HepG2 (cell line): ENCODE measurements around the gene ACAD8. TPM values are rescaled to one million over a fixed set of nuclear protein-coding genes. Genes with fewer than 3 reads are reported as not detected.

Source experiments
- ELF1 ChIP-seq: sonication (generic); formaldehyde crosslinking; IDR thresholded peaks from 2 replicates; pipeline ENCODE4 v1.4.0; 2020; ENCODE audit warnings: missing genetic modification reagents
- HIVEP1 ChIP-seq: sonication (generic); formaldehyde crosslinking; IDR thresholded peaks from 2 replicates; pipeline ENCODE4 v1.4.0; 2020; ENCODE audit warnings: mild to moderate bottlenecking, missing genetic modification reagents
- KAT8 ChIP-seq: IDR thresholded peaks from 2 replicates; pipeline ENCODE4 v1.6.1; 2016; ENCODE audit warnings: missing genetic modification reagents, missing compliant biosample characterization
- MBNL3 ChIP-seq: fragments of 250-450 bp; sonication (Bioruptor Pico); conservative IDR thresholded peaks from 2 replicates; pipeline ENCODE4 v1.8.0; 2022; ENCODE audit warnings: mild to moderate bottlenecking, inconsistent platforms
- NR3C1 ChIP-seq: sonication (generic); formaldehyde crosslinking; IDR thresholded peaks from 2 replicates; pipeline ENCODE4 v1.4.0; 2020; ENCODE audit warnings: missing genetic modification reagents
- RNF2 ChIP-seq: fragments of 450-650 bp; conservative IDR thresholded peaks from 2 replicates; pipeline ENCODE4 v1.6.1; 2016; ENCODE audit warnings: low read depth
- SNAI1 ChIP-seq: sonication (generic); formaldehyde crosslinking; IDR thresholded peaks from 2 replicates; pipeline ENCODE4 v1.5.0; 2020; ENCODE audit warnings: mild to moderate bottlenecking, missing genetic modification reagents, borderline replicate concordance
- ZNF431 ChIP-seq: sonication (generic); formaldehyde crosslinking; IDR thresholded peaks from 2 replicates; pipeline ENCODE4 v1.9.0; 2022; ENCODE audit warnings: missing genetic modification reagents, low read depth, mild to moderate bottlenecking, borderline replicate concordance
- ZNF564 ChIP-seq: sonication (generic); formaldehyde crosslinking; IDR thresholded peaks from 2 replicates; pipeline ENCODE4 v1.8.1; 2023; ENCODE audit warnings: mild to moderate bottlenecking, missing genetic modification reagents
- polyA plus RNA-seq, 8 experiments: library from polyadenylated mRNA; depleted of rRNA in 3 of 8; stranded (reverse) in 7 of 8; unstranded in 1 of 8; fragments of >200 nt; fragmentation: Illumina TruSeq in 4 of 8; extraction: Trizol in 4 of 8; gene quantifications; 2 replicates each; pipeline versions ENCODE4 v1.2.1 to v1.2.3, GENCODE V29; 2011 to 2016; ENCODE audit warnings: low read depth in 4 of 8, missing spikeins in 1 of 8, mixed read lengths in 1 of 8; ENCODE audit not compliant: insufficient read depth in 1 of 8
- total RNA-seq, 5 experiments: library from RNA; depleted of rRNA; stranded (reverse); fragments of >200 nt; fragmentation: Illumina TruSeq; extraction: Trizol; gene quantifications; 2 replicates each; pipeline ENCODE4 v1.2.3, GENCODE V29; 2016; ENCODE audit warnings: low read depth in 1 of 5
- TF ChIP-seq, protein P1 (sequence below): sonication (generic); formaldehyde crosslinking; IDR thresholded peaks from 2 replicates; pipeline ENCODE4 v1.4.0; 2020; ENCODE audit warnings: missing genetic modification reagents
- TF ChIP-seq, protein P2 (sequence below): sonication (generic); formaldehyde crosslinking; IDR thresholded peaks from 2 replicates; pipeline ENCODE4 v1.4.0; 2020; ENCODE audit warnings: low read depth, mild to moderate bottlenecking, missing genetic modification reagents
- TF ChIP-seq, protein P3 (sequence below): sonication (generic); formaldehyde crosslinking; IDR thresholded peaks from 2 replicates; pipeline ENCODE4 v1.5.1; 2020; ENCODE audit warnings: missing genetic modification reagents, mild to moderate bottlenecking, borderline replicate concordance
- TF ChIP-seq, protein P4 (sequence below): IDR thresholded peaks from 2 replicates; pipeline ENCODE4 v1.6.1; 2016; ENCODE audit warnings: low read depth, borderline replicate concordance
- TF ChIP-seq, protein P5 (sequence below): sonication (generic); formaldehyde crosslinking; IDR thresholded peaks from 2 replicates; pipeline ENCODE4; 2020; ENCODE audit warnings: missing genetic modification reagents, mild to moderate bottlenecking, borderline replicate concordance

Gene ACAD8
- total and polyA plus RNA-seq, 2 of the 13 experiments (the other 11 are each of a cell fraction or from before 2014, with no cell fraction given): 13.5 to 20.3 TPM

DNA sequence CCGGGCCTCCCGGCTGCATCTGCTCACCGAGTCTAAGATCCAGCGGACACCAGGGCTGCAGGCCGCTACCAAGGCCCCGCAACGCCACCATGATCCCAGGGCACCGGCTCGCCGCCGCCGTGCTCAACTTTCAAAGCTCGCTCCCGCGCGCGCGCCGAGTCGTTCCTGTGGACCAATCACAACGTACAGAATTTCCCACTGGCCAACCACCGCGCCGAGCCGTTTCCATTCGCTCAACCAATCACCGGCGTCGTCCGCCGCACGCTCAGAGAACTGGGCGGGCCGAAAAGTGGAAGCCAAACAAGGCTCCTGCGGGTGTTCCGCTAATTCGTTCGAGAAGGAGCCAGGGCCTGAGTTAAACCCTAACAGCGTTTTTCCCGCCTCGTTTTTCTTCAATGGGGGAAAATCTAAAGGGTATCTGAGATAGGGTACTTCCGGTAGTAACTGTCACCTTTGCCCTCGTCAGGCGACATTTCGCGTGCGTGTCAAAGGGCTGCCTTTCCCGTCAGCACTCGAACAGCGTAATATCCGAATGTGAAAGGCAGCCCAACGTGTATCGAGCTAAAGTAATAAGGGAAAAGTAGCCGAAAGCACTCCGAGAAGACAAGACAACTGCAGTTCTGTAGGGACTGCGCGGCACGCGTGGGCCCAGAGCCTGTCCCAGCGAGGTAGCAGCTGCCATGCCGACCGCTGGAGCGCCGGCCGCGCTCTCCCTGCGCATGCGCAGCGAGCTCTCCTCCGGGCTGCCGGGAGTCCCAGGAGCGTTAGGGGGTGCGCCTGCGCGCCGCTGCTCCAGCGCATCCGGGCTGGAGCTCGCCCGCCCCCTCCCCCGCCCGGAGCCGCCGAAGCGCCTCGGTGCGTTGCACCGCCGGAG lies 29.3 kb upstream of the ACAD8 start, which contains the start of the genes NCAPD3 and VPS26B (continued):
- TF ChIP-seq, protein P1, sequence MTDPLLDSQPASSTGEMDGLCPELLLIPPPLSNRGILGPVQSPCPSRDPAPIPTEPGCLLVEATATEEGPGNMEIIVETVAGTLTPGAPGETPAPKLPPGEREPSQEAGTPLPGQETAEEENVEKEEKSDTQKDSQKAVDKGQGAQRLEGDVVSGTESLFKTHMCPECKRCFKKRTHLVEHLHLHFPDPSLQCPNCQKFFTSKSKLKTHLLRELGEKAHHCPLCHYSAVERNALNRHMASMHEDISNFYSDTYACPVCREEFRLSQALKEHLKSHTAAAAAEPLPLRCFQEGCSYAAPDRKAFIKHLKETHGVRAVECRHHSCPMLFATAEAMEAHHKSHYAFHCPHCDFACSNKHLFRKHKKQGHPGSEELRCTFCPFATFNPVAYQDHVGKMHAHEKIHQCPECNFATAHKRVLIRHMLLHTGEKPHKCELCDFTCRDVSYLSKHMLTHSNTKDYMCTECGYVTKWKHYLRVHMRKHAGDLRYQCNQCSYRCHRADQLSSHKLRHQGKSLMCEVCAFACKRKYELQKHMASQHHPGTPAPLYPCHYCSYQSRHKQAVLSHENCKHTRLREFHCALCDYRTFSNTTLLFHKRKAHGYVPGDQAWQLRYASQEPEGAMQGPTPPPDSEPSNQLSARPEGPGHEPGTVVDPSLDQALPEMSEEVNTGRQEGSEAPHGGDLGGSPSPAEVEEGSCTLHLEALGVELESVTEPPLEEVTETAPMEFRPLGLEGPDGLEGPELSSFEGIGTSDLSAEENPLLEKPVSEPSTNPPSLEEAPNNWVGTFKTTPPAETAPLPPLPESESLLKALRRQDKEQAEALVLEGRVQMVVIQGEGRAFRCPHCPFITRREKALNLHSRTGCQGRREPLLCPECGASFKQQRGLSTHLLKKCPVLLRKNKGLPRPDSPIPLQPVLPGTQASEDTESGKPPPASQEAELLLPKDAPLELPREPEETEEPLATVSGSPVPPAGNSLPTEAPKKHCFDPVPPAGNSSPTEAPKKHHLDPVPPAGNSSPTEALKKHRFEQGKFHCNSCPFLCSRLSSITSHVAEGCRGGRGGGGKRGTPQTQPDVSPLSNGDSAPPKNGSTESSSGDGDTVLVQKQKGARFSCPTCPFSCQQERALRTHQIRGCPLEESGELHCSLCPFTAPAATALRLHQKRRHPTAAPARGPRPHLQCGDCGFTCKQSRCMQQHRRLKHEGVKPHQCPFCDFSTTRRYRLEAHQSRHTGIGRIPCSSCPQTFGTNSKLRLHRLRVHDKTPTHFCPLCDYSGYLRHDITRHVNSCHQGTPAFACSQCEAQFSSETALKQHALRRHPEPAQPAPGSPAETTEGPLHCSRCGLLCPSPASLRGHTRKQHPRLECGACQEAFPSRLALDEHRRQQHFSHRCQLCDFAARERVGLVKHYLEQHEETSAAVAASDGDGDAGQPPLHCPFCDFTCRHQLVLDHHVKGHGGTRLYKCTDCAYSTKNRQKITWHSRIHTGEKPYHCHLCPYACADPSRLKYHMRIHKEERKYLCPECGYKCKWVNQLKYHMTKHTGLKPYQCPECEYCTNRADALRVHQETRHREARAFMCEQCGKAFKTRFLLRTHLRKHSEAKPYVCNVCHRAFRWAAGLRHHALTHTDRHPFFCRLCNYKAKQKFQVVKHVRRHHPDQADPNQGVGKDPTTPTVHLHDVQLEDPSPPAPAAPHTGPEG (CRISPR knock-in tag): peak; percentile 71; the same call in 1 of the 2 replicates
- TF ChIP-seq ZNF431 (CRISPR knock-in tag): 0 out of 2 replicates have a peak, but pooled peaks have one; percentile 39
- peak; percentile 68 for TF ChIP-seq ZNF564 (CRISPR knock-in tag)
- no peak for TF ChIP-seq MBNL3 (CRISPR knock-in tag)
- peak; percentile 88 for TF ChIP-seq HIVEP1 (CRISPR knock-in tag)
- peak; percentile 89; the same call in 1 of the 2 replicates for TF ChIP-seq RNF2
- TF ChIP-seq ELF1 (CRISPR knock-in tag): peak; percentile 72
- TF ChIP-seq, protein P2, sequence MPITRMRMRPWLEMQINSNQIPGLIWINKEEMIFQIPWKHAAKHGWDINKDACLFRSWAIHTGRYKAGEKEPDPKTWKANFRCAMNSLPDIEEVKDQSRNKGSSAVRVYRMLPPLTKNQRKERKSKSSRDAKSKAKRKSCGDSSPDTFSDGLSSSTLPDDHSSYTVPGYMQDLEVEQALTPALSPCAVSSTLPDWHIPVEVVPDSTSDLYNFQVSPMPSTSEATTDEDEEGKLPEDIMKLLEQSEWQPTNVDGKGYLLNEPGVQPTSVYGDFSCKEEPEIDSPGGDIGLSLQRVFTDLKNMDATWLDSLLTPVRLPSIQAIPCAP: no peak
- TF ChIP-seq, protein P3, sequence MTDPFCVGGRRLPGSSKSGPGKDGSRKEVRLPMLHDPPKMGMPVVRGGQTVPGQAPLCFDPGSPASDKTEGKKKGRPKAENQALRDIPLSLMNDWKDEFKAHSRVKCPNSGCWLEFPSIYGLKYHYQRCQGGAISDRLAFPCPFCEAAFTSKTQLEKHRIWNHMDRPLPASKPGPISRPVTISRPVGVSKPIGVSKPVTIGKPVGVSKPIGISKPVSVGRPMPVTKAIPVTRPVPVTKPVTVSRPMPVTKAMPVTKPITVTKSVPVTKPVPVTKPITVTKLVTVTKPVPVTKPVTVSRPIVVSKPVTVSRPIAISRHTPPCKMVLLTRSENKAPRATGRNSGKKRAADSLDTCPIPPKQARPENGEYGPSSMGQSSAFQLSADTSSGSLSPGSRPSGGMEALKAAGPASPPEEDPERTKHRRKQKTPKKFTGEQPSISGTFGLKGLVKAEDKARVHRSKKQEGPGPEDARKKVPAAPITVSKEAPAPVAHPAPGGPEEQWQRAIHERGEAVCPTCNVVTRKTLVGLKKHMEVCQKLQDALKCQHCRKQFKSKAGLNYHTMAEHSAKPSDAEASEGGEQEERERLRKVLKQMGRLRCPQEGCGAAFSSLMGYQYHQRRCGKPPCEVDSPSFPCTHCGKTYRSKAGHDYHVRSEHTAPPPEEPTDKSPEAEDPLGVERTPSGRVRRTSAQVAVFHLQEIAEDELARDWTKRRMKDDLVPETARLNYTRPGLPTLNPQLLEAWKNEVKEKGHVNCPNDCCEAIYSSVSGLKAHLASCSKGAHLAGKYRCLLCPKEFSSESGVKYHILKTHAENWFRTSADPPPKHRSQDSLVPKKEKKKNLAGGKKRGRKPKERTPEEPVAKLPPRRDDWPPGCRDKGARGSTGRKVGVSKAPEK (CRISPR knock-in tag): no peak
- peak; percentile 87; the same call in 1 of the 2 replicates for TF ChIP-seq KAT8
- TF ChIP-seq, protein P4, sequence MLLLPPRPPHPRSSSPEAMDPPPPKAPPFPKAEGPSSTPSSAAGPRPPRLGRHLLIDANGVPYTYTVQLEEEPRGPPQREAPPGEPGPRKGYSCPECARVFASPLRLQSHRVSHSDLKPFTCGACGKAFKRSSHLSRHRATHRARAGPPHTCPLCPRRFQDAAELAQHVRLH (CRISPR knock-in tag): peak; percentile 34; the same call in 1 of the 2 replicates
- TF ChIP-seq SNAI1: 0 out of 2 replicates have a peak, but pooled peaks have one; percentile 76
- TF ChIP-seq, protein P5, sequence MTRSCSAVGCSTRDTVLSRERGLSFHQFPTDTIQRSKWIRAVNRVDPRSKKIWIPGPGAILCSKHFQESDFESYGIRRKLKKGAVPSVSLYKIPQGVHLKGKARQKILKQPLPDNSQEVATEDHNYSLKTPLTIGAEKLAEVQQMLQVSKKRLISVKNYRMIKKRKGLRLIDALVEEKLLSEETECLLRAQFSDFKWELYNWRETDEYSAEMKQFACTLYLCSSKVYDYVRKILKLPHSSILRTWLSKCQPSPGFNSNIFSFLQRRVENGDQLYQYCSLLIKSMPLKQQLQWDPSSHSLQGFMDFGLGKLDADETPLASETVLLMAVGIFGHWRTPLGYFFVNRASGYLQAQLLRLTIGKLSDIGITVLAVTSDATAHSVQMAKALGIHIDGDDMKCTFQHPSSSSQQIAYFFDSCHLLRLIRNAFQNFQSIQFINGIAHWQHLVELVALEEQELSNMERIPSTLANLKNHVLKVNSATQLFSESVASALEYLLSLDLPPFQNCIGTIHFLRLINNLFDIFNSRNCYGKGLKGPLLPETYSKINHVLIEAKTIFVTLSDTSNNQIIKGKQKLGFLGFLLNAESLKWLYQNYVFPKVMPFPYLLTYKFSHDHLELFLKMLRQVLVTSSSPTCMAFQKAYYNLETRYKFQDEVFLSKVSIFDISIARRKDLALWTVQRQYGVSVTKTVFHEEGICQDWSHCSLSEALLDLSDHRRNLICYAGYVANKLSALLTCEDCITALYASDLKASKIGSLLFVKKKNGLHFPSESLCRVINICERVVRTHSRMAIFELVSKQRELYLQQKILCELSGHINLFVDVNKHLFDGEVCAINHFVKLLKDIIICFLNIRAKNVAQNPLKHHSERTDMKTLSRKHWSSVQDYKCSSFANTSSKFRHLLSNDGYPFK (CRISPR knock-in tag): peak; percentile 76
- TF ChIP-seq NR3C1: no peak
